22Rv1 (cell line): ENCODE data around the gene KCNK13.

ENCODE experiments used
- H3K27ac ChIP-seq: fragments of 450-650 bp; 2 replicates; pipeline ENCODE4 v1.5.1; 2017
- ZFX ChIP-seq: fragments of 450-650 bp; IDR thresholded peaks from 2 replicates; pipeline ENCODE4 v1.6.1; 2017; ENCODE audit warnings: antibody characterized with exemption, borderline replicate concordance
- TF ChIP-seq, protein P1 (sequence below): fragments of 450-650 bp; IDR thresholded peaks from 2 replicates; pipeline ENCODE4 v1.5.1; 2017; ENCODE audit warnings: mild to moderate bottlenecking

The KCNK13 gene

DNA sequence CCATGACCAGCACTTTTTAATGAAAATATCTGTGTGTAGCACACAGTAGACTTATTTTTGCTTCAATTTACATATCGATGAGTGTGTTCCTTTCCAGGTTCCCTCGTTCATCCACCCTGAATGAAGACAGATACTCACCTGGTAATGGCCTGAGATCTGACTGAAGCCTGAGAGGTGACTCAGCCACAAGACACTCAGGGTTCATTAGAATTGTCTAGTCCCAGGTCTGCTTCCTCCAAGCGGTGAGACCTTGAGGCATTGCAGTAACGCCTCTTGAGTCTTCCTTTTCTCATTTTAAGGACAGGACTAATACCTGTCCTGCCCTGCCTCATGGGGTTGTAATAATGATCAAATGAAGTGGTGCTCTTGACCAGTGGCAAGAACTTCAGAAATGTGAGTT, 11.5 kb upstream of the KCNK13 start:
- no peak for TF ChIP-seq ZFX
- TF ChIP-seq, protein P1, sequence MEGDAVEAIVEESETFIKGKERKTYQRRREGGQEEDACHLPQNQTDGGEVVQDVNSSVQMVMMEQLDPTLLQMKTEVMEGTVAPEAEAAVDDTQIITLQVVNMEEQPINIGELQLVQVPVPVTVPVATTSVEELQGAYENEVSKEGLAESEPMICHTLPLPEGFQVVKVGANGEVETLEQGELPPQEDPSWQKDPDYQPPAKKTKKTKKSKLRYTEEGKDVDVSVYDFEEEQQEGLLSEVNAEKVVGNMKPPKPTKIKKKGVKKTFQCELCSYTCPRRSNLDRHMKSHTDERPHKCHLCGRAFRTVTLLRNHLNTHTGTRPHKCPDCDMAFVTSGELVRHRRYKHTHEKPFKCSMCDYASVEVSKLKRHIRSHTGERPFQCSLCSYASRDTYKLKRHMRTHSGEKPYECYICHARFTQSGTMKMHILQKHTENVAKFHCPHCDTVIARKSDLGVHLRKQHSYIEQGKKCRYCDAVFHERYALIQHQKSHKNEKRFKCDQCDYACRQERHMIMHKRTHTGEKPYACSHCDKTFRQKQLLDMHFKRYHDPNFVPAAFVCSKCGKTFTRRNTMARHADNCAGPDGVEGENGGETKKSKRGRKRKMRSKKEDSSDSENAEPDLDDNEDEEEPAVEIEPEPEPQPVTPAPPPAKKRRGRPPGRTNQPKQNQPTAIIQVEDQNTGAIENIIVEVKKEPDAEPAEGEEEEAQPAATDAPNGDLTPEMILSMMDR = no peak
- no peak overlapping the region for H3K27ac ChIP-seq

DNA sequence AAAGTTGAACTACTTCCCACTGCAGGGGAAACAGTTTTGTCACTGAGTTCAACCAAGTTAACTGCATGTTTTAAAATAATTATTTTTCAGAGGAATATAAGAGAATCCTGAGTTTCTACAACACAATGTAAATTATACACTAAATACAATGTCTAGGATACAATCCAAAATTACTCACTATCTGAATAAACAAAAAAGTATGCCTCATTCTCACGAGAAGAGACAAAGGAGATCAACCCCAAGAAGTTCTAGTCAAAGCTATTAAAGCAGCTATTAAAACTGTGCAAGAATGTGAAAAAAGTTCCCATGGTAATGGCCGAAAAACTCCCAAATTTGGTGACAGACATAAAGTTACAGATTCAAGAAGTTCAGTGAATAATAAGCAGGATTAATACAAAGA, 8.8 kb upstream of the KCNK13 start:
- TF ChIP-seq, protein P1 = no peak
- TF ChIP-seq ZFX = no peak
- H3K27ac ChIP-seq = no peak overlapping the region

GRCh38 chr14:90054803-90055202, 7.0 kb upstream of the KCNK13 start:
- H3K27ac ChIP-seq = no peak overlapping the region
- TF ChIP-seq ZFX = no peak
- TF ChIP-seq, protein P1 = no peak

DNA sequence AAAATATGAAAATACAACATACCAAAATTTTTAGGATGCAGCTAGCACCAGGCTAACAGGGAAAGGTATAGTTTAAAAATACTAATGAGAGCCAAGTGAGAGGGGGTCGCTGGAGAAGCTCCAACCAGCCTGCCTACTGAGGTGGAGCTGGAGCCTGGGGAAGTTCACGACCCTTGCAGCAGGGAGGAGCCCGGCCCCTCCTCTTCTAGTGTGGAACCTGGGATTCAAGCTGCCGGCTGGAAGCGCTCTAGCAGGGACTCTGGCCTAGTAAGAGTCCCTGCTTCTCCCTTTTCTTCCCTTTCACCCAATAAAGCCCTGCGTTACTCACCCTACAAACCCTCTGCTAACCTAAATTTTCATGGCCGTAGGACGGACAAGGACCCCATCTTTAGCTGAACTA, 5.0 kb upstream of the KCNK13 start:
- TF ChIP-seq ZFX = no peak
- TF ChIP-seq, protein P1 = no peak

GRCh38 chr14:90058876-90059458, 2.8 kb upstream of the KCNK13 start:
- H3K27ac ChIP-seq = no peak overlapping the region
- no peak for TF ChIP-seq ZFX
- TF ChIP-seq, protein P1 = no peak

More for the DNA sequence above, 5.0 kb upstream of the KCNK13 start:
- no peak overlapping the region for H3K27ac ChIP-seq

GRCh38 chr14:90060312-90060964, 1.4 kb upstream of the KCNK13 start:
- TF ChIP-seq, protein P1 = peak; percentile 73
- no peak for TF ChIP-seq ZFX
- no peak overlapping the region for H3K27ac ChIP-seq

DNA sequence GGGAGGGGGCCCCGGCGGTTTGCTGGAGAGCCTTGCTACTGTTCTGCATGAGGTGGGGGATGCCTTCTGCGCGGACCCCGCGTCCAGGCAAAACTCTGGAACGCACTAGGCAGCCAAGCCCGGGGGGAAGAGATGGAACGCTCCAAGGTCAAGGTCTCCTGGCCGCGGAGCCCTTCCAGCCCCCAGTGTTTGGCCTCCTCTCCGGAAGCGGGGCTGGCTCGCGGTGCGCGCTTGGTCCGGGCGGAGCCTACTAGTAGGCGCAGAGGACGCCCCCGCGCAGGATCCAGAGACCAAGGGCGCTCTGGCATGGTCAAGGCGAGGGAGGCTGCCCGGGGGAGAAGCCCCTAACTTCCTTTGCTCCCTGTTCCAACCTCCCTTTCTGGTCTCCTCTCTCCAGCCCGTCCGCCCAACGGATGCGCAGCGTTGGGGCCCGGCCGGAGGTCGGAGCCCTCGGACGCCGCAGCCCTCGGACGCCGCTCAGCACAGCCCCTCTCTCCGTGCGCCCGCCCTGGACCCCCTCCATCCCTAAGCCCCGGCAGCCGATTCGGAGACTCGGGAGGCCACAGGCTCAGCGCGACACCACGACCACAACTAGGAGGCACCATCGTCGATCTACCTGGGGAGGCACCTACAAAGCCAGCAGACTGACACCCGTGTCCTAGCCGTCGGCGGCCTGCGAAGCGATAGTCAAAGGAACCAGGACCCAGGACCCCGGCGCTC, 669 bp upstream of the KCNK13 start:
- H3K27ac ChIP-seq = no peak overlapping the region
- TF ChIP-seq, protein P1 = no peak
- no peak for TF ChIP-seq ZFX
